KMS-11 (cell line): ENCODE measurements around the gene TMEM79.

Experiments
- H2AFZ ChIP-seq: fragments of 200-600 bp; sonication (generic); 2 replicates; pipeline ENCODE4 v1.6.1; 2016; ENCODE audit warnings: antibody characterized with exemption, mixed run types, low read depth
- H3K27ac ChIP-seq: fragments of 200-600 bp; sonication (generic); 2 replicates; pipeline ENCODE4 v1.6.1; 2016; ENCODE audit warnings: mild to moderate bottlenecking, mixed run types
- H3K27me3 ChIP-seq: fragments of 200-600 bp; sonication (generic); 2 replicates; pipeline ENCODE4 v1.6.1; 2017; ENCODE audit warnings: mild to moderate bottlenecking, low read depth, mixed run types, moderate library complexity; ENCODE audit not compliant: insufficient read depth
- H3K36me3 ChIP-seq: fragments of 200-600 bp; sonication (generic); 2 replicates; pipeline ENCODE4 v1.6.1; 2017; ENCODE audit warnings: mild to moderate bottlenecking, mixed run types; ENCODE audit not compliant: insufficient read depth
- H3K4me1 ChIP-seq: fragments of 200-600 bp; sonication (generic); 2 replicates; pipeline ENCODE4 v1.6.1; 2016; ENCODE audit warnings: mild to moderate bottlenecking, low read depth, mixed run types; ENCODE audit not compliant: poor library complexity, severe bottlenecking
- H3K4me2 ChIP-seq: fragments of 200-600 bp; sonication (generic); 2 replicates; pipeline ENCODE4 v1.7.0; 2016; ENCODE audit warnings: mild to moderate bottlenecking, mixed run types
- H3K4me3 ChIP-seq: fragments of 200-600 bp; sonication (generic); IDR thresholded peaks from 2 replicates; pipeline ENCODE4 v1.6.1; 2017; ENCODE audit warnings: low read depth, low read length, mixed read lengths; ENCODE audit not compliant: insufficient read depth
- H3K79me2 ChIP-seq: fragments of 200-600 bp; sonication (generic); 2 replicates; pipeline ENCODE4 v1.6.1; 2016; ENCODE audit warnings: low read depth, mixed run types; ENCODE audit not compliant: insufficient read depth
- H3K9ac ChIP-seq: fragments of 200-600 bp; sonication (generic); 2 replicates; pipeline ENCODE4 v1.6.1; 2016; ENCODE audit warnings: mild to moderate bottlenecking, mixed run types
- H4K20me1 ChIP-seq: fragments of 200-600 bp; sonication (generic); 2 replicates; pipeline ENCODE4 v1.6.1; 2016; ENCODE audit warnings: mild to moderate bottlenecking, mixed run types; ENCODE audit not compliant: insufficient read depth
- CTCF ChIP-seq: fragments of 200-600 bp; sonication (generic); conservative IDR thresholded peaks from 2 replicates; pipeline ENCODE4 v1.6.1; 2017; ENCODE audit warnings: low read depth, mild to moderate bottlenecking, antibody characterized with exemption, low read length, moderate library complexity, mixed read lengths

Gene TMEM79

GRCh38 chr1:156282479-156283222 is 1.5 kb upstream of the TMEM79 start, which contains the start of gene SMG5:
Gene SMG5 (minus strand): TSS chr1:156282825. CDS start chr1:156282680, 145 bp downstream.
- H3K27ac ChIP-seq, result peak within 1 kb of the TSS; percentile 62
- H2AFZ ChIP-seq, result peak within 1 kb of the TSS; percentile 65
- H3K4me3 ChIP-seq, result peak within 1 kb of the TSS; percentile 71
- H3K4me1 ChIP-seq, result peaks cover 47% of the 10 kb centered on the region
- peaks cover 18% of the 10 kb centered on the region for H4K20me1 ChIP-seq
- peaks cover 65% of the 10 kb centered on the region for H3K79me2 ChIP-seq
- no peaks in the 10 kb centered on the region for H3K27me3 ChIP-seq
- peak within 1 kb of the TSS; percentile 79 for H3K4me2 ChIP-seq
- no peak; the same call in 1 of the 2 replicates for TF ChIP-seq CTCF
- peak within 1 kb of the TSS; percentile 87 for H3K9ac ChIP-seq
- peaks cover 14% of the 10 kb centered on the region; the same call in 1 of the 2 replicates for H3K36me3 ChIP-seq

- Histone ChIP-seq H3K27me3 (no peaks in the 10 kb centered on the region), H4K20me1 (peaks cover 18% of the 10 kb centered on the region), H3K4me3 (peak overlapping the region; percentile 71), H3K27ac (peak overlapping the region; percentile 62; the same call in 1 of the 2 replicates), H2AFZ (peak overlapping the region; percentile 65), H3K36me3 (peaks cover 6% of the 10 kb centered on the region; the same call in 1 of the 2 replicates), H3K79me2 (peaks cover 56% of the 10 kb centered on the region), H3K4me1 (peaks cover 43% of the 10 kb centered on the region), H3K4me2 (peak overlapping the region; percentile 79), H3K9ac (peak overlapping the region; percentile 87)
- no peak for TF ChIP-seq CTCF
These were observed 604 bp upstream of the TMEM79 start for GRCh38 chr1:156283521-156283920.

- H3K36me3 ChIP-seq, result no peaks in the 10 kb centered on the region
- no peak overlapping the region for H3K27ac ChIP-seq
- H3K9ac ChIP-seq, result no peak overlapping the region
- peaks cover 12% of the 10 kb centered on the region for H4K20me1 ChIP-seq
- no peak overlapping the region for H2AFZ ChIP-seq
- H3K79me2 ChIP-seq, result peaks cover 44% of the 10 kb centered on the region
- no peaks in the 10 kb centered on the region for H3K27me3 ChIP-seq
- H3K4me1 ChIP-seq, result peaks cover 31% of the 10 kb centered on the region
- no peak overlapping the region for H3K4me2 ChIP-seq
- no peak overlapping the region for H3K4me3 ChIP-seq
- TF ChIP-seq CTCF, result no peak
These were observed 632 bp downstream of the TMEM79 start for GRCh38 chr1:156284757-156285156.

GRCh38 chr1:156285437-156285836 is 1.3 kb downstream of the TMEM79 start:
- H3K27ac ChIP-seq, result no peak overlapping the region
- no peak overlapping the region for H3K9ac ChIP-seq
- H3K36me3 ChIP-seq, result no peaks in the 10 kb centered on the region
- H3K79me2 ChIP-seq, result peaks cover 37% of the 10 kb centered on the region
- no peak overlapping the region for H3K4me2 ChIP-seq
- H3K27me3 ChIP-seq, result no peaks in the 10 kb centered on the region
- TF ChIP-seq CTCF, result no peak
- no peak overlapping the region for H3K4me3 ChIP-seq
- H3K4me1 ChIP-seq, result peaks cover 27% of the 10 kb centered on the region
- no peak overlapping the region for H2AFZ ChIP-seq
- H4K20me1 ChIP-seq, result peaks cover 6% of the 10 kb centered on the region
